ENCODE results near the gene TBC1D16.

DNA sequence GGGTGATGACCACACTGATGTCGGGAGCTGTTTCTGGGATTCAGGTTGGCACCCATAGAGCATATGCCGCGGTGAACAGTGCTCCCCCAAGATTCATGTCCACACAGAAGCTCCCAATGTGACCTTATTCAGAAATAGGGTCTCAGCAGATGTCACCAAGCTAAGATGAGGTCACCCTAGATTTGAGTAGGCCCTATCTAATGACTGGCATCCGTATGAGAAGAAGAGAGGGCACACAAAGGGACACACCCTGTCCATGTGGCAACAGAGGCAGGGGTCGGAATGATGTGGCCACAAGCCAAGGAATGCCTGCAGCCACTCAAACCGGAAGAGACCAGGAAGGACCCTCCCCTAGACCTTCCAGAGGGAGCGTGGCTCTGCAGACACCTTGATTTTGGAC is 35.5 kb downstream of the TBC1D16 start:
- TF ChIP-seq POLR2A (IDR thresholded peaks at IDR 0.05) = no peak
- TF ChIP-seq, protein P1, sequence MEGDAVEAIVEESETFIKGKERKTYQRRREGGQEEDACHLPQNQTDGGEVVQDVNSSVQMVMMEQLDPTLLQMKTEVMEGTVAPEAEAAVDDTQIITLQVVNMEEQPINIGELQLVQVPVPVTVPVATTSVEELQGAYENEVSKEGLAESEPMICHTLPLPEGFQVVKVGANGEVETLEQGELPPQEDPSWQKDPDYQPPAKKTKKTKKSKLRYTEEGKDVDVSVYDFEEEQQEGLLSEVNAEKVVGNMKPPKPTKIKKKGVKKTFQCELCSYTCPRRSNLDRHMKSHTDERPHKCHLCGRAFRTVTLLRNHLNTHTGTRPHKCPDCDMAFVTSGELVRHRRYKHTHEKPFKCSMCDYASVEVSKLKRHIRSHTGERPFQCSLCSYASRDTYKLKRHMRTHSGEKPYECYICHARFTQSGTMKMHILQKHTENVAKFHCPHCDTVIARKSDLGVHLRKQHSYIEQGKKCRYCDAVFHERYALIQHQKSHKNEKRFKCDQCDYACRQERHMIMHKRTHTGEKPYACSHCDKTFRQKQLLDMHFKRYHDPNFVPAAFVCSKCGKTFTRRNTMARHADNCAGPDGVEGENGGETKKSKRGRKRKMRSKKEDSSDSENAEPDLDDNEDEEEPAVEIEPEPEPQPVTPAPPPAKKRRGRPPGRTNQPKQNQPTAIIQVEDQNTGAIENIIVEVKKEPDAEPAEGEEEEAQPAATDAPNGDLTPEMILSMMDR (IDR thresholded peaks at IDR 0.05) = no peak
